Prostate gland (tissue), 2 donors: Measurements from ENCODE around the gene GOLGA8N. TPM values are rescaled to one million over a fixed set of nuclear protein-coding genes. Genes with fewer than 3 reads are reported as not detected.
A peak's percentile ranks its signal among the peaks of the same experiment; 100 is the strongest.
"Not testable (repeated sequence)": the region's sequence is repeated elsewhere in the genome, so short reads cannot be mapped to it uniquely, and the experiment has no call there.

Experiments used
- DNase-seq: peaks from one replicate; pipeline ENCODE4 v3.0.0-alpha.2; 2019; ENCODE audit warnings: low spot score
- H3K27ac ChIP-seq, 2 donors: fragments of 200-600 bp; sonication (generic); 2 replicates each; pipeline ENCODE4 v1.5.1; 2017 to 2019
- H3K27me3 ChIP-seq: fragments of 200-600 bp; sonication (generic); replicated peaks from 2 replicates; pipeline ENCODE4 v1.5.1; 2019; ENCODE audit not compliant: insufficient read depth
- H3K36me3 ChIP-seq, 2 donors: fragments of 200-600 bp; sonication (generic); 1 replicate in 1 of 2; 2 replicates in 1 of 2; pipeline versions ENCODE4 v1.5.1 to v1.8.1; 2017 to 2019
- H3K4me1 ChIP-seq: fragments of 200-600 bp; sonication (generic); replicated peaks from 2 replicates; pipeline ENCODE4 v1.5.1; 2019
- H3K4me3 ChIP-seq, 2 donors: fragments of 200-600 bp; sonication (generic); 2 replicates each; pipeline ENCODE4 v1.5.1; 2017 to 2019
- H3K9me3 ChIP-seq: fragments of 200-600 bp; sonication (generic); 2 replicates; pipeline ENCODE4 v1.5.1; 2017
- WGBS: methylation state at CpG from one replicate; pipeline ENCODE4 v1.1.5; 2018; 5-methylcytosine and 5-hydroxymethylcytosine counted together
- intact Hi-C: fragments of 100-400 bp; cut with DNase I; formaldehyde crosslinking; loops from one replicate; pipeline ENCODE4 v1.14.2; 2022
- total RNA-seq, 2 donors: library from RNA; depleted of rRNA; stranded (reverse); fragments of >200 nt; gene quantifications; one replicate each; pipeline ENCODE4 v1.1.0, GENCODE V29; 2016

GOLGA8N gene
- total RNA-seq: 1 to 10 TPM; 3.9 to 10.0 TPM

DNA sequence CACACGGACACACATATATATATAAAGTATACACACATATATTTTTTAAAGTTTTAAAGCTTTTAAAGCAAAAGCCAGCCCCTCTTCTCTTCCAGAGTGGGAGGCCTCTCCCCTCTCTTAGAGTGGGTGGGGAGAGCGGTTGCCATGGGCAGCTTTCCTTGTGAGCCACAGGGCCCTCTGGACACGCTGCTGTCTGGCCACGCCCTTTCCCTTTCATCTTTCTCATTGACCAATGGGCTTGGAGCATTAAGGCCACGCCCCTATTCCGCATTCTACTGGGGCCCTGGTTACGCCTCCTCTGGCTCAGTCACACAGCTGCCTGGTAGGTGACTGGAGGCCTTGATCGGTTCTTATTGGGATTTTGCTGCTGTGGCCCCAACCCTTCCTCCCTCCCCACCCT, at the start of gene GOLGA8N:
TSS of gene GOLGA8N (plus strand) at position 306 of the 400 bp plus-strand sequence.
- H3K4me3 ChIP-seq, H3K9me3 ChIP-seq, intact Hi-C loops, DNase-seq, H3K4me1 ChIP-seq, H3K36me3 ChIP-seq, H3K27me3 ChIP-seq, H3K27ac ChIP-seq: not testable (repeated sequence)
- no CpG with 5 or more reads among the region's 8 CpGs for WGBS

DNA sequence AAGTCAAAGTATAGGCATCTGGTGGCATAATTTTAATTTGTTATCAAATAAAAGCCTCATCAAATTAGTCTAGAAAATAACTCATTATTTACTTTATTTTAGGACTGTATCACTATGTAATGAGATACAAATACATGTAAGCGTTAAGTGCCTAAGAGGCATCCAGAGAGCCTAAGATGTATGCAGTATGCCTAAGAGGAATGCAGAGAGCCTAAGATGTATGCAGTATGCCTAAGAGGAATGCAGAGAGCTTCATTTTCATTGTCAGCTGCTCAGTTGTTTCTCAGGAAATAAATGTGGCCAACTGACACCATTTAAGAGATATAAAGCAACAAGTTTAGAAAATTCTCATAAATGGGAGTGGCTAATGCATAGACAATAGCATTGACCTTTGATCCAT, 49.8 kb upstream of the GOLGA8N start:
- H3K27me3 ChIP-seq, intact Hi-C loops, H3K4me1 ChIP-seq, H3K36me3 ChIP-seq, H3K4me3 ChIP-seq, DNase-seq, H3K9me3 ChIP-seq, H3K27ac ChIP-seq: not testable (repeated sequence)
- no CpG with 5 or more reads among the region's 1 CpG for WGBS

DNA sequence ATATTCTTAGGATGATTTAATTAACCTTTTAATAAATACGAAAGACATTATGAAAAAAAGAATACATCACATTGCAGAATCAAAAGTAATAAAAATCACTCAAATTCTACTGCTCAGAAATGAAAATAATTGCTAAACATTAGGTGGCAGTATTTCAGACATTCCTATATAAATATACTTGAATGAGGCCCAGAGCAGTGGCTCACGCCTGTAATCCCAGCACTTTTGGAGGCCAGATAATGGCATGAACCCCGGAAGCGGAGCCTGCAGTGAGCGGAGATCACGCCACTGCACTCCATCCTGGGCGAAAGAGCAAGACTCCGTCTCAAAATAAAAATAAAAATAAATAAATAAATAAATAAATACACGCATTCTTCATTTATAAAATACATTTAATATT, 48.1 kb upstream of the GOLGA8N start:
- no CpG with 5 or more reads among the region's 9 CpGs for WGBS
- intact Hi-C loops, H3K9me3 ChIP-seq, H3K27ac ChIP-seq, DNase-seq, H3K27me3 ChIP-seq, H3K4me1 ChIP-seq, H3K4me3 ChIP-seq, H3K36me3 ChIP-seq: not testable (repeated sequence)

DNA sequence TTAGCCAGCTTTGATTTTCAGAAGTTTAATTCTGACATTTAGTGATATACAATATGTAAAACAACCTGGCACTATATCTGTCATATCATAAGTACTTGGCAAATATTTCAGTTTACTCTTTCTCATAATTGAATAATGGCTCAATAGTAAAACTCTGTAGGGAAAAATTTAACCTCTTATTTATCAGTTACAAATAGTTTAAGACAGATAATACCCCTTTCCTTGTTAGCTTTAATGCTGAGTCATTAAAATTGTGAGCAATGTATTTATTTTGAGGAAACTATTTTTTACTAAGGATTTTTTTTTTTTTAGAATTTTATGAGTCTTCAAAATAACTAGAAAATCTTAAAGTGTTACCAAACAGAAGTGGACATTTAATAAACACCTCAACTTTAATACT, 38.7 kb upstream of the GOLGA8N start:
- H3K4me3 ChIP-seq, H3K36me3 ChIP-seq, H3K27ac ChIP-seq, intact Hi-C loops, H3K4me1 ChIP-seq, H3K9me3 ChIP-seq, H3K27me3 ChIP-seq, DNase-seq: not testable (repeated sequence)

- 98% methylated on average over 6 of the region's 6 CpGs for WGBS
- H3K27me3 ChIP-seq, H3K36me3 ChIP-seq, intact Hi-C loops, H3K27ac ChIP-seq, DNase-seq, H3K4me1 ChIP-seq, H3K4me3 ChIP-seq, H3K9me3 ChIP-seq: not testable (repeated sequence)
These were observed 31.1 kb upstream of the GOLGA8N start for GRCh38 chr15:32562198-32562597.

- H3K36me3 ChIP-seq, intact Hi-C loops, DNase-seq, H3K9me3 ChIP-seq, H3K27ac ChIP-seq, H3K4me1 ChIP-seq, H3K4me3 ChIP-seq, H3K27me3 ChIP-seq: not testable (repeated sequence)
- no CpG with 5 or more reads among the region's 3 CpGs for WGBS
These were observed 24.3 kb upstream of the GOLGA8N start for GRCh38 chr15:32568988-32569387.

- H3K4me1 ChIP-seq, DNase-seq, H3K4me3 ChIP-seq, H3K27me3 ChIP-seq, H3K9me3 ChIP-seq, H3K36me3 ChIP-seq, intact Hi-C loops, H3K27ac ChIP-seq: not testable (repeated sequence)
- WGBS: 67% methylated on average over 1 of the region's 4 CpGs
These were observed 14.8 kb upstream of the GOLGA8N start for GRCh38 chr15:32578482-32578881.

DNA sequence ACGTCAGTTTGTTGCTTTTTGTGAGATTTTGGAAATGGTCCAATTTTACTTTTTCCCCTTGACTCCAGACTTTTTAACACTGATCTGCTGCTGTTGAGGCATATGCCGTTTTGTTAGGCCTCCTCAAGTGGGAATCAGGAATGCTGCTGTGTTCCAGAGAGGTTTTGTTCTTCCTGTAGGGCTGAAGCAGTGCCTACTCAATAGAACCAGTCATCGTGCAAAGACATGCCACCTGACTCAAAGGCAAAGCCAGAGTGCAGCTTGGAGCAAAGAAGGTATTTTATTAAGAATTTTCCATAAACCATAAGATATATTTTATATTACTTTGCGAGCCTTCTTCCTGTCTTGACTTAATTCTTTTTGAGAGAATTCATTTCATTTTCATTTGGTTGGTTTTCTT, 7.4 kb upstream of the GOLGA8N start:
- H3K9me3 ChIP-seq, H3K27ac ChIP-seq, H3K27me3 ChIP-seq, H3K4me1 ChIP-seq, H3K36me3 ChIP-seq, H3K4me3 ChIP-seq, DNase-seq, intact Hi-C loops: not testable (repeated sequence)
- WGBS: no CpG with 5 or more reads among the region's 4 CpGs

DNA sequence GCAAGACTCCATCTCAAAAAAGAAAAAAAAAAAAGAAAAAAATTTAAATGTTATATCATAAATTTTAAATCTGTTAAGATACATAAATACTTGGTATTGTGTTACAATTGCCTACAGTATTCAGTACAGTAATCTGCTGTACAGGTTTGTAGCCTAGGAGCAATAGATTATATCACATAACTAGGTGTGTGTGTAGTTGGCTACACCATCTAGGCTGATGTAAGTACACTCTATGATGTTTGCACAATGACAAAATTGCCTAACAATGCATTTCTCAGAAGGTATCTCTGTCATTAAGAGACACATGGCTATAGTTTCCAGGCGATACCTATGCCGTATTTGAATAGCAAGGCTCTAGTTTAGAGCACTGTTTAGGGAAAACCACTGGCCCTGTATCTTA, 16.3 kb downstream of the GOLGA8N start:
- H3K27ac ChIP-seq, H3K27me3 ChIP-seq, H3K9me3 ChIP-seq, H3K4me1 ChIP-seq, intact Hi-C loops, H3K36me3 ChIP-seq, H3K4me3 ChIP-seq, DNase-seq: not testable (repeated sequence)
- WGBS: 94% methylated on average over 2 of the region's 2 CpGs

DNA sequence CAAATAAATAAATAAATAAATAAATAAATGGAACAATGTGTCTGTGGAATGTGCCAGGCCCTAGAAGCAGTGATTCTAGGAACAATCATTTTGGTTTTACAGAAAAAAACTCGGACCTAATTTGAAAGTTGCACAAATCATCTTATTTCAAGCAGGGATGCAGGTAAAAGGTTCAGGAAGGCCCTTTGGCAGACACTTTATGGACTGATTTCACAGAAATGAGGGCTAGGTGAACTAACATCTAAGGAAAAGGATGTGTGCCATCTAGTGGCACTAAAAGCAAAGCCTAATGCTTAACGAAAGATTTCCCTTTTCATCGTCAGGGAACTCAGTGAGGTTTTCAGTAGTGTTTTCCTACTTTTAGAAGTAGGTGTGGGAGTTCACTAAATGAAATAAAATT, 17.5 kb downstream of the GOLGA8N start:
- DNase-seq, H3K36me3 ChIP-seq, H3K9me3 ChIP-seq, H3K4me3 ChIP-seq, H3K27me3 ChIP-seq, intact Hi-C loops, H3K27ac ChIP-seq, H3K4me1 ChIP-seq: not testable (repeated sequence)
- WGBS: 12% methylated on average over 1 of the region's 3 CpGs

DNA sequence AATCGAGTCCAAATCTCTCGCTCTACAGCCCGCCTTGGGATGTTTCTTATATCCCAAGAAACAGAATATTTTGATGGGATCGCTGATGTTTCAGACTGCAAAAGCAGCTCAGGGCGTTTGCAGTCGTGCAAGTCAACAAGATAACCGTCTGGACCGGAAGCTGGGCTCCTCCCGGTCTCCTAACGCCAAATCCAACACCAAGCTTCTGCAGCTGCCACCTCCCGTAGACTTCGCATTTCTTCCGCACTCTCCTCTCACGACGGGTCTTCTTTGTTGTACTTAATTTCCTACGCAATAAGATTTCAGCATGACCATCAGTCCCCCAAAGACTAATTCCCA, 21.4 kb downstream of the GOLGA8N start:
- H3K9me3 ChIP-seq, H3K36me3 ChIP-seq, H3K27me3 ChIP-seq, H3K4me1 ChIP-seq, intact Hi-C loops, DNase-seq: not testable (repeated sequence)
- Histone ChIP-seq H3K4me3 (peak overlapping the region; percentile 36 to 37), H3K27ac (peak overlapping the region; percentile 68 to 75)
- WGBS: no CpG with 5 or more reads among the region's 16 CpGs

- H3K27ac ChIP-seq: peak within 1 kb of the TSS; percentile 68 to 75
- intact Hi-C loops, H3K9me3 ChIP-seq, H3K27me3 ChIP-seq, H3K36me3 ChIP-seq, H3K4me1 ChIP-seq: not testable (repeated sequence)
- DNase-seq: peak; percentile 63
- H3K4me3 ChIP-seq: peak within 1 kb of the TSS; percentile 36 to 37
- 0% methylated on average over 30 of the region's 43 CpGs for WGBS
These were observed 22.0 kb downstream of the GOLGA8N start, which contains the start of gene ARHGAP11A for GRCh38 chr15:32615051-32615870. Gene ARHGAP11A, plus strand, starts transcription at chr15:32615504. Its CDS starts 708 bp downstream, at chr15:32616212.

GRCh38 chr15:32615871-32616426, 22.7 kb downstream of the GOLGA8N start:
- H3K9me3 ChIP-seq, H3K4me1 ChIP-seq, H3K36me3 ChIP-seq, DNase-seq, intact Hi-C loops, H3K27ac ChIP-seq, H3K27me3 ChIP-seq: not testable (repeated sequence)
- under 1% methylated on average over 23 of the region's 24 CpGs for WGBS
- H3K4me3 ChIP-seq: peak overlapping the region; percentile 36 to 37
